Measurements from ENCODE around the gene OR13C8. TPM values are rescaled to one million over a fixed set of nuclear protein-coding genes. Genes with fewer than 3 reads are reported as not detected.

OR13C8 gene
- total and polyA plus RNA-seq, 2 experiments from 2014 or later, result not detected

- Mint-ChIP-seq H3K4me3 (no peak overlapping the region), H3K4me1 (0 out of 3 replicates have a peak, but pooled peaks cover 3% of the 10 kb centered on the region), H3K27ac (no peak overlapping the region), H3K36me3 (ENCODE audit: low read depth) (no peaks in the 10 kb centered on the region), H3K9me3 (peaks cover 16% of the 10 kb centered on the region; the same call in 1 of the 3 replicates), H3K27me3 (ENCODE audit: insufficient read depth, low read depth, poor library complexity) (no peaks in the 10 kb centered on the region)
- no peak overlapping the region for H3K4me2 ChIP-seq
- H3K27ac ChIP-seq (ENCODE audit: low read depth), result no peak overlapping the region
- H3F3A ChIP-seq (replicated peaks; ENCODE audit: low read depth), result no peaks in the 10 kb centered on the region
- H3K79me2 ChIP-seq (replicated peaks; ENCODE audit: insufficient read depth), result no peaks in the 10 kb centered on the region
- H3K27me3 ChIP-seq (ENCODE audit: insufficient read depth), result no peaks in the 10 kb centered on the region
- no peaks in the 10 kb centered on the region for H4K20me1 ChIP-seq (replicated peaks; ENCODE audit: insufficient read depth)
- H3K4me1 ChIP-seq (ENCODE audit: insufficient read depth), result peaks cover 4% of the 10 kb centered on the region; the same call in 1 of the 2 replicates
- H2AFZ ChIP-seq, result no peak overlapping the region
- no peak for DNase-seq (ENCODE audit: low spot score)
- TF ChIP-seq EZH2phosphoT487 (IDR thresholded peaks at IDR 0.05; ENCODE audit: unreplicated experiment) (no peak), STAT1 (IDR thresholded peaks at IDR 0.05; ENCODE audit: unreplicated experiment) (no peak), CREB1 (CRISPR knock-in tag; IDR thresholded peaks at IDR 0.05; ENCODE audit: low read depth) (no peak), REST (IDR thresholded peaks at IDR 0.05; ENCODE audit: unreplicated experiment) (no peak), NANOG (IDR thresholded peaks at IDR 0.05; ENCODE audit: borderline replicate concordance) (no peak), ZNF462 (CRISPR knock-in tag; IDR thresholded peaks at IDR 0.05) (no peak), EZH2 (IDR thresholded peaks at IDR 0.05; ENCODE audit: low read depth, unreplicated experiment) (no peak), ZNF114 (CRISPR knock-in tag; IDR thresholded peaks at IDR 0.05) (no peak), POLR2AphosphoS5 (IDR thresholded peaks at IDR 0.05; ENCODE audit: low read depth) (no peak), CTCF (conservative IDR thresholded peaks at IDR 0.05; ENCODE audit: low read depth in 2 of 2) (no peak), ETS1 (IDR thresholded peaks at IDR 0.05) (no peak), JUNB (IDR thresholded peaks at IDR 0.05; ENCODE audit: unreplicated experiment) (no peak), ZNF331 (CRISPR knock-in tag; IDR thresholded peaks at IDR 0.05; ENCODE audit: low read depth) (no peak)
- H3K4me3 ChIP-seq, result no peak overlapping the region
- H3K9me2 ChIP-seq (ENCODE audit: insufficient read depth), result no peaks in the 10 kb centered on the region; the same call in 1 of the 2 replicates
- H3K36me3 ChIP-seq (ENCODE audit: insufficient read depth), result no peaks in the 10 kb centered on the region
- no peak for ATAC-seq
Measured at GRCh38 chr9:104555521-104555920, 13.4 kb upstream of the OR13C8 start.
